Measurements from ENCODE around the gene SEPHS1. TPM values are rescaled to one million over a fixed set of nuclear protein-coding genes. Genes with fewer than 3 reads are reported as not detected.

The SEPHS1 gene
- total RNA-seq, 1 experiment from 2014 or later, result 63.0 TPM

- H3K27ac ChIP-seq, result no peak overlapping the region
- H3K9me3 ChIP-seq (ENCODE audit: insufficient read depth, low read depth), result no peaks in the 10 kb centered on the region
- TF ChIP-seq, protein P1, sequence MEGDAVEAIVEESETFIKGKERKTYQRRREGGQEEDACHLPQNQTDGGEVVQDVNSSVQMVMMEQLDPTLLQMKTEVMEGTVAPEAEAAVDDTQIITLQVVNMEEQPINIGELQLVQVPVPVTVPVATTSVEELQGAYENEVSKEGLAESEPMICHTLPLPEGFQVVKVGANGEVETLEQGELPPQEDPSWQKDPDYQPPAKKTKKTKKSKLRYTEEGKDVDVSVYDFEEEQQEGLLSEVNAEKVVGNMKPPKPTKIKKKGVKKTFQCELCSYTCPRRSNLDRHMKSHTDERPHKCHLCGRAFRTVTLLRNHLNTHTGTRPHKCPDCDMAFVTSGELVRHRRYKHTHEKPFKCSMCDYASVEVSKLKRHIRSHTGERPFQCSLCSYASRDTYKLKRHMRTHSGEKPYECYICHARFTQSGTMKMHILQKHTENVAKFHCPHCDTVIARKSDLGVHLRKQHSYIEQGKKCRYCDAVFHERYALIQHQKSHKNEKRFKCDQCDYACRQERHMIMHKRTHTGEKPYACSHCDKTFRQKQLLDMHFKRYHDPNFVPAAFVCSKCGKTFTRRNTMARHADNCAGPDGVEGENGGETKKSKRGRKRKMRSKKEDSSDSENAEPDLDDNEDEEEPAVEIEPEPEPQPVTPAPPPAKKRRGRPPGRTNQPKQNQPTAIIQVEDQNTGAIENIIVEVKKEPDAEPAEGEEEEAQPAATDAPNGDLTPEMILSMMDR (conservative IDR thresholded peaks at IDR 0.05), result no peak
- H2AFZ ChIP-seq, result no peak overlapping the region
- H3K4me2 ChIP-seq, result no peak overlapping the region
- intact Hi-C loops (cut with micrococcal nuclease; ENCODE audit: unreplicated experiment), result no loop called here
- H3K9me2 ChIP-seq (ENCODE audit: insufficient read depth), result no peaks in the 10 kb centered on the region
- no peaks in the 10 kb centered on the region for H4K20me1 ChIP-seq (ENCODE audit: insufficient read depth)
- no peaks in the 10 kb centered on the region for H3K36me3 ChIP-seq (ENCODE audit: low read depth)
- no peaks in the 10 kb centered on the region for H3K79me2 ChIP-seq (ENCODE audit: low read depth)
- H3K4me1 ChIP-seq (replicated peaks; ENCODE audit: insufficient read depth), result no peaks in the 10 kb centered on the region
- H3K4me3 ChIP-seq, result no peak overlapping the region
- ChIA-PET CTCF (no interaction called here), POLR2A (ENCODE audit: unreplicated experiment) (no interaction called here)
- BruUV-seq (replicated peaks), result no TSS peak
- H3K27me3 ChIP-seq (ENCODE audit: insufficient read depth, low read depth), result no peaks in the 10 kb centered on the region
- no peaks in the 10 kb centered on the region for H3F3A ChIP-seq (ENCODE audit: insufficient read depth, low read depth)
- DNase-seq, result no peak
Measured at GRCh38 chr10:13272164-13272571, 75.9 kb downstream of the SEPHS1 start.

GRCh38 chr10:13271552-13272163 is 76.4 kb downstream of the SEPHS1 start:
- Histone ChIP-seq H2AFZ (no peak overlapping the region), H3K36me3 (ENCODE audit: low read depth) (no peaks in the 10 kb centered on the region), H3K4me3 (no peak overlapping the region), H3K4me1 (replicated peaks; ENCODE audit: insufficient read depth) (no peaks in the 10 kb centered on the region), H3F3A (ENCODE audit: insufficient read depth, low read depth) (no peaks in the 10 kb centered on the region), H3K79me2 (ENCODE audit: low read depth) (no peaks in the 10 kb centered on the region), H4K20me1 (ENCODE audit: insufficient read depth) (no peaks in the 10 kb centered on the region), H3K4me2 (no peak overlapping the region), H3K27me3 (ENCODE audit: insufficient read depth, low read depth) (no peaks in the 10 kb centered on the region), H3K27ac (no peak overlapping the region), H3K9me3 (ENCODE audit: insufficient read depth, low read depth) (no peaks in the 10 kb centered on the region), H3K9me2 (ENCODE audit: insufficient read depth) (no peaks in the 10 kb centered on the region)
- BruUV-seq (replicated peaks), result no TSS peak
- intact Hi-C loops (cut with micrococcal nuclease; ENCODE audit: unreplicated experiment), result no loop called here
- DNase-seq, result peak in 1 of 2 experiments; percentile 8
- TF ChIP-seq, protein P1 (conservative IDR thresholded peaks at IDR 0.05), result peak; percentile 50
- TF ChIP-seq EZH2 (IDR thresholded peaks at IDR 0.05; ENCODE audit: low read depth), result no peak
- CTCF ChIA-PET, result no interaction called here
- POLR2A ChIA-PET (ENCODE audit: unreplicated experiment), result no interaction called here

- Histone ChIP-seq H3K36me3 (ENCODE audit: low read depth) (no peaks in the 10 kb centered on the region), H3K4me1 (replicated peaks; ENCODE audit: insufficient read depth) (no peaks in the 10 kb centered on the region), H3K9me2 (ENCODE audit: insufficient read depth) (no peaks in the 10 kb centered on the region), H3K27me3 (ENCODE audit: insufficient read depth, low read depth) (no peaks in the 10 kb centered on the region), H3F3A (ENCODE audit: insufficient read depth, low read depth) (no peaks in the 10 kb centered on the region), H3K4me2 (no peak overlapping the region), H2AFZ (no peak overlapping the region), H4K20me1 (ENCODE audit: insufficient read depth) (no peaks in the 10 kb centered on the region), H3K4me3 (no peak overlapping the region), H3K27ac (no peak overlapping the region), H3K79me2 (ENCODE audit: low read depth) (no peaks in the 10 kb centered on the region), H3K9me3 (ENCODE audit: insufficient read depth, low read depth) (no peaks in the 10 kb centered on the region)
- BruUV-seq (replicated peaks), result no TSS peak
- POLR2A ChIA-PET (ENCODE audit: unreplicated experiment), result no interaction called here
- intact Hi-C loops (cut with micrococcal nuclease; ENCODE audit: unreplicated experiment), result no loop called here
- TF ChIP-seq, protein P1 (conservative IDR thresholded peaks at IDR 0.05), result no peak
- no peak for TF ChIP-seq EZH2 (IDR thresholded peaks at IDR 0.05; ENCODE audit: low read depth)
- CTCF ChIA-PET, result no interaction called here
- no peak for DNase-seq
Measured at GRCh38 chr10:13270877-13271551, 77.1 kb downstream of the SEPHS1 start.
